ENCODE measurements around the gene TBC1D24. TPM values are rescaled to one million over a fixed set of nuclear protein-coding genes. Genes with fewer than 3 reads are reported as not detected.

Gene TBC1D24
- polyA plus RNA-seq, 3 donors = 0.76 to 5.9 (median 2.1) TPM

DNA sequence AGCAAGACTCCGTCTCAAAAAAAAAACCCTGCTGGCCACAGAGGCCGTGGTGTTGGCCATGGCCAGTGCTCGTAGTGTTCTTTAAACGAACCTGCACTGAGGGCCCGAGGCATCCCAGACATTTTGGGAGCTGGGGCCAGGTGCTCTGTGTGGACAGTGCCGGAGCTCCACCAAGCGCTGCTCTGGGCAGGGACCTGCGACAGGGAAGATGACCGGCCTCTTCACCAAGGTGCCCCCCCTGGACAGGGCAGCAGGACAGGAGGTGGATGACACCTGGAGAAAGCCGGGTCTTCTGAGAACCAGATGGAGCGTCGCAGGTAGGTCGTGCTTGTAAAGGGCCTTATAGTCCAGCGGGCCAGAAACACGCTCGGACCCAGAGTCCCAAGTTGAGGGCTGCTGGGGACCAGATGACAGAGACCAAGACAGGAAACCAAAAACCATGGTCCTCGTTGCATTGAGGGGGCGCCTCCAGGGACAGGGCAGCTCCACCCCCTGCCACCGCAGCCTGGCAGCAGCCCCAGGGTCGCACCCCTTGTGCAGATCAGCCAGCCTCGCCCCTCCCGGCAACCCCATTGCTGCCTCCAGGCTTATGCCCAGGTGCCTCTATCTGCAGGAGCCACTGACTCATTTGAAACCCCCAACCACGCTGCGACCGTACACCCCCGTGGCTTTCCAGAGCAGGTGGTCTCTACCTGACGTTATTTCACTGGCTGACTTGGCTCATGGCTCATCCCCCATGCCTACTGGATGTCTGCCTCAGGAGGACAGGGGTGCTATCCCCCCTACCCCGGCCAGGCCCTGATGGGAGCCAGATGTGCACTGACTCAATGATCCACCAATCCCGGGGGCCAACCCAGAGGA is 8.0 kb upstream of the TBC1D24 start:
- Mint-ChIP-seq H3K36me3 (peaks cover 5 to 8% of the 10 kb centered on the region in 2 donors), H3K4me1 (peaks cover 24% of the 10 kb centered on the region), H3K27me3 (ENCODE audit: low read depth in 3 of 3) (peaks cover 40 to 56% (median 48%) of the 10 kb centered on the region in 3 donors), H3K27ac (no peak overlapping the region), H3K4me3 (peak overlapping the region in 1 of 2 donors; percentile 69), H3K9me3 (peaks cover 0 to 7% (median 7%) of the 10 kb centered on the region in 7 donors)
- intact Hi-C loops (cut with micrococcal nuclease) = loop anchor here in 1 of 2 donors (5.0 kb wide), 1 partner anchor 35 kb away; no protein-coding TSS in a partner anchor
- Histone ChIP-seq H3K9me3 (replicated peaks in 1 of 2; ENCODE audit: control insufficient read depth in 1 of 2, insufficient read depth in 1 of 2, low read length in 2 of 2) (peaks cover 0 to 15% of the 10 kb centered on the region in 2 donors), H3K4me2 (replicated peaks; ENCODE audit: extremely low read depth, low read length, poor library complexity, severe bottlenecking) (peak overlapping the region; percentile 61), H3K9ac (ENCODE audit: insufficient read depth, low read length, poor library complexity, severe bottlenecking) (no peak overlapping the region), H3K27ac (ENCODE audit: low read depth in 1 of 2, low read length in 2 of 2) (no peak overlapping the region), H3K79me2 (ENCODE audit: insufficient read depth, low read length) (no peaks in the 10 kb centered on the region), H4K20me1 (ENCODE audit: insufficient read depth, low read length) (peaks cover 14% of the 10 kb centered on the region), H2AFZ (ENCODE audit: insufficient read depth, low read depth, low read length, poor library complexity, severe bottlenecking) (no peak overlapping the region), H3K27me3 (ENCODE audit: control insufficient read depth in 2 of 2, insufficient read depth in 2 of 2, low read length in 2 of 2) (peaks cover 34 to 44% of the 10 kb centered on the region in 2 donors), H3K4me3 (replicated peaks in 1 of 3; ENCODE audit: low read depth in 2 of 3, low read length in 3 of 3) (no peak overlapping the region), H3K36me3 (replicated peaks in 1 of 2; ENCODE audit: control insufficient read depth in 1 of 2, insufficient read depth in 2 of 2, low read length in 2 of 2) (no peaks in the 10 kb centered on the region), H3K4me1 (ENCODE audit: control insufficient read depth in 1 of 2, insufficient read depth in 2 of 2, low read length in 2 of 2) (peaks cover 6 to 38% of the 10 kb centered on the region in 2 donors)
- no peak for DNase-seq
- TF ChIP-seq, protein P1, sequence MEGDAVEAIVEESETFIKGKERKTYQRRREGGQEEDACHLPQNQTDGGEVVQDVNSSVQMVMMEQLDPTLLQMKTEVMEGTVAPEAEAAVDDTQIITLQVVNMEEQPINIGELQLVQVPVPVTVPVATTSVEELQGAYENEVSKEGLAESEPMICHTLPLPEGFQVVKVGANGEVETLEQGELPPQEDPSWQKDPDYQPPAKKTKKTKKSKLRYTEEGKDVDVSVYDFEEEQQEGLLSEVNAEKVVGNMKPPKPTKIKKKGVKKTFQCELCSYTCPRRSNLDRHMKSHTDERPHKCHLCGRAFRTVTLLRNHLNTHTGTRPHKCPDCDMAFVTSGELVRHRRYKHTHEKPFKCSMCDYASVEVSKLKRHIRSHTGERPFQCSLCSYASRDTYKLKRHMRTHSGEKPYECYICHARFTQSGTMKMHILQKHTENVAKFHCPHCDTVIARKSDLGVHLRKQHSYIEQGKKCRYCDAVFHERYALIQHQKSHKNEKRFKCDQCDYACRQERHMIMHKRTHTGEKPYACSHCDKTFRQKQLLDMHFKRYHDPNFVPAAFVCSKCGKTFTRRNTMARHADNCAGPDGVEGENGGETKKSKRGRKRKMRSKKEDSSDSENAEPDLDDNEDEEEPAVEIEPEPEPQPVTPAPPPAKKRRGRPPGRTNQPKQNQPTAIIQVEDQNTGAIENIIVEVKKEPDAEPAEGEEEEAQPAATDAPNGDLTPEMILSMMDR (IDR thresholded peaks at IDR 0.05) = no peak
- WGBS (ENCODE audit: insufficient coverage) = 61% methylated on average over 29 of the region's 29 CpGs

DNA sequence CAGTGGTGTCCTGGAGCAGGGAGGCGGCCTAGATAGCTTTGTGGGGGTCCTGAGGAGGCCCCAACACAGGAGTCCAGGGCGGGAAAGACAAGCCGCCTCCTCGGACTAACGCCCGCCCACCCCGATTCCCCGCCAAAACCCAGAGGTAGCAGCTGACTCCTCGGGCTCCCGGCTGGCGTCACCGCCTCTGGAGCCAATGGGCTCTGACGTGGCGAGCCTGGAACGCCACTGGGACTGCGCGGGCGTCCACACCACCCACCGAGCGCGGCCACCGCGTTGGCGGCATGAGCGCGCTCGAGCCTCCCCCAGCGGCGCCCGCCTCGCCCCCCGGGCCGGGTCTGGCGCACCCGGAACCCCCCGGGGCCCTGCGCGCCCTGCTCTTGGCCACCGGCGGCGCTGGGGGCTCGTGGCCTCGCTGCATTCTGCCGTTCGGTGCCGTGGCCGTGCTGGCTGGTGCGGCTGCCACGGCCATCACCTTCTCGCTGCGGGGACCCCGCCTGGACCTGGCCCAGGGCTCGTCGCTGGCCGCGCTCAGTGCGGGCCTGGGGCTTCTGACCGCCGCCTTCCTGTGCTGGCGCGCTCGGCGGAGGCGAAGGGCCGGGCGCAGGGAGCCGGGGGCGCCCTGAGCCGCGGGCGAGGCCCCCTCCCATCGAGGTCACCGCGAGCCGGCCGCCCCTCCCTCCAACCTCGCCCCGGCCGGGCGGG is 7.2 kb upstream of the TBC1D24 start:
- peaks cover 5 to 8% of the 10 kb centered on the region in 2 donors for H3K36me3 Mint-ChIP-seq
- H3K4me3 Mint-ChIP-seq = peak overlapping the region in 1 of 2 donors; percentile 79
- 1% methylated on average over 68 of the region's 80 CpGs for WGBS (ENCODE audit: insufficient coverage)

More for the DNA sequence above, 7.2 kb upstream of the TBC1D24 start:
- H2AFZ ChIP-seq (ENCODE audit: insufficient read depth, low read depth, low read length, poor library complexity, severe bottlenecking) = no peak overlapping the region
- Mint-ChIP-seq H3K27me3 (ENCODE audit: low read depth in 3 of 3) (peaks cover 48 to 64% (median 56%) of the 10 kb centered on the region in 3 donors), H3K9me3 (peaks cover 0 to 8% (median 7%) of the 10 kb centered on the region in 7 donors), H3K27ac (no peak overlapping the region), H3K4me1 (peaks cover 24% of the 10 kb centered on the region)
- no peaks in the 10 kb centered on the region for H3K36me3 ChIP-seq (replicated peaks in 1 of 2; ENCODE audit: control insufficient read depth in 1 of 2, insufficient read depth in 2 of 2, low read length in 2 of 2)
- H3K4me2 ChIP-seq (replicated peaks; ENCODE audit: extremely low read depth, low read length, poor library complexity, severe bottlenecking) = peak overlapping the region; percentile 61
- H3K27ac ChIP-seq (ENCODE audit: low read depth in 1 of 2, low read length in 2 of 2) = no peak overlapping the region
- H4K20me1 ChIP-seq (ENCODE audit: insufficient read depth, low read length) = peaks cover 22% of the 10 kb centered on the region
- peaks cover 40 to 51% of the 10 kb centered on the region in 2 donors for H3K27me3 ChIP-seq (ENCODE audit: control insufficient read depth in 2 of 2, insufficient read depth in 2 of 2, low read length in 2 of 2)
- H3K4me1 ChIP-seq (ENCODE audit: control insufficient read depth in 1 of 2, insufficient read depth in 2 of 2, low read length in 2 of 2) = peaks cover 6 to 43% of the 10 kb centered on the region in 2 donors
- TF ChIP-seq, protein P1 (IDR thresholded peaks at IDR 0.05) = peak; percentile 15
- peak in 1 of 3 donors; percentile 15 for DNase-seq
- H3K9ac ChIP-seq (ENCODE audit: insufficient read depth, low read length, poor library complexity, severe bottlenecking) = peak overlapping the region; percentile 32
- intact Hi-C loops (cut with micrococcal nuclease) = loop anchor here in 1 of 2 donors (5.0 kb wide), 1 partner anchor 35 kb away; no protein-coding TSS in a partner anchor
- H3K79me2 ChIP-seq (ENCODE audit: insufficient read depth, low read length) = no peaks in the 10 kb centered on the region
- H3K4me3 ChIP-seq (replicated peaks in 1 of 3; ENCODE audit: low read depth in 2 of 3, low read length in 3 of 3) = peak overlapping the region in 1 of 3 experiments; percentile 51
- H3K9me3 ChIP-seq (replicated peaks in 1 of 2; ENCODE audit: control insufficient read depth in 1 of 2, insufficient read depth in 1 of 2, low read length in 2 of 2) = peaks cover 0 to 23% of the 10 kb centered on the region in 2 donors
